ENCODE data around the gene CAGE1. TPM values are rescaled to one million over a fixed set of nuclear protein-coding genes. Genes with fewer than 3 reads are reported as not detected.
"Not testable (repeated sequence)": the region's sequence is repeated elsewhere in the genome, so short reads cannot be mapped to it uniquely, and the experiment has no call there.

The CAGE1 gene
- total and polyA plus RNA-seq, 8 donors, result 0.09 TPM; not detected in 7

DNA sequence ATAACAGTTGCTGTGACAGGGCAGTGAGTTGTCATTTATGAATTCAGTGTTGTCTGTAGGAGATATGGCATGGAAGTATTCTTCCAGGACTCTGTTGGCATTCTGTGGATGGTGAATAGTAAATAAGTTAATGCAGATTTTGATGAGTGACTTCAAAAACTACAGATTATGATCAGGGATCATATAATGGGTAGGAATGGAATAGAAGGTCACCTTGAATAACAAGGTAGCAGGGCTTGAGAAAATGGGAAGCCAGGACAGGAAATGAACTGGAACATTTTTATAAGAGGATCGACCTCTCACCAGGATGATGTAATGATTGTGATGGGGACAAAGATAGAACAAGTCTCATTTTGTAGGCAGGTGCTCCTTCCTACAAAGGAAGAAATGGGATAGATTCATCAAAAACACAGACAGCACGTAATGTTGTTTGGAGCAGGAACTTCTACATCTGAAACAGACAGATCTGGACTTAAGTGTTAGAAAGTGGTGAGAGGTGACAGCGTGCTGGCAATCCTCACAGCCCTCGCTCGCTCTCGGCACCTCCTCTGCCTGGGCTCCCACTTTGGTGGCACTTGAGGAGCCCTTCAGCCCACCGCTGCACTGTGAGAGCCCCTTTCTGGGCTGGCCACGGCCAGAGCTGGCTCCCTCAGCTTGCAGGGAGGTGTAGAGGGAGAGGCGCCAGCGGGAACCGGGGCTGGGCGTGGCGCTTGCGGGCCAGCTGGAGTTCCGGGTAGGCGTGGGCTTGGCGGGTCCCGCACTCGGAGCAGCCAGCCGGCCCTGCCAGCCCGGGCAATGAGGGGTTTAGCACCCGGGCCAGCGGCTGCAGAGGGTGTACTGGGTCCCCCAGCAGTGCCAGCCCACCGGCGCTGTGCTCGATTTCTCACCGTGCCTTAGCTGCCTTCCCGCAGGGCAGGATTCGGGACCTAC is 45.7 kb downstream of the CAGE1 start:
- no peak for ATAC-seq
- intact Hi-C loops (cut with DNase I), result no loop called here
- Histone ChIP-seq H3K4me3 (no peak overlapping the region), H3K4me1 (no peaks in the 10 kb centered on the region), H3K27ac (no peak overlapping the region), H3K36me3 (no peaks in the 10 kb centered on the region), H3K9me3 (no peaks in the 10 kb centered on the region), H3K27me3 (no peaks in the 10 kb centered on the region)
- TF ChIP-seq, protein P1, sequence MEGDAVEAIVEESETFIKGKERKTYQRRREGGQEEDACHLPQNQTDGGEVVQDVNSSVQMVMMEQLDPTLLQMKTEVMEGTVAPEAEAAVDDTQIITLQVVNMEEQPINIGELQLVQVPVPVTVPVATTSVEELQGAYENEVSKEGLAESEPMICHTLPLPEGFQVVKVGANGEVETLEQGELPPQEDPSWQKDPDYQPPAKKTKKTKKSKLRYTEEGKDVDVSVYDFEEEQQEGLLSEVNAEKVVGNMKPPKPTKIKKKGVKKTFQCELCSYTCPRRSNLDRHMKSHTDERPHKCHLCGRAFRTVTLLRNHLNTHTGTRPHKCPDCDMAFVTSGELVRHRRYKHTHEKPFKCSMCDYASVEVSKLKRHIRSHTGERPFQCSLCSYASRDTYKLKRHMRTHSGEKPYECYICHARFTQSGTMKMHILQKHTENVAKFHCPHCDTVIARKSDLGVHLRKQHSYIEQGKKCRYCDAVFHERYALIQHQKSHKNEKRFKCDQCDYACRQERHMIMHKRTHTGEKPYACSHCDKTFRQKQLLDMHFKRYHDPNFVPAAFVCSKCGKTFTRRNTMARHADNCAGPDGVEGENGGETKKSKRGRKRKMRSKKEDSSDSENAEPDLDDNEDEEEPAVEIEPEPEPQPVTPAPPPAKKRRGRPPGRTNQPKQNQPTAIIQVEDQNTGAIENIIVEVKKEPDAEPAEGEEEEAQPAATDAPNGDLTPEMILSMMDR (IDR thresholded peaks at IDR 0.05), result no peak
- WGBS, 2 donors, result 84 to 94% methylated on average over 26 to 29 of the region's 29 CpGs
- FAIRE-seq, result no peak
- peak in 1 of 6 donors; percentile 69 for DNase-seq

GRCh38 chr6:7341989-7342742 is 47.4 kb downstream of the CAGE1 start:
- no peak for ATAC-seq
- no peak overlapping the region for H3K4me3 ChIP-seq
- no peaks in the 10 kb centered on the region for H3K9me3 ChIP-seq
- TF ChIP-seq, protein P1 (IDR thresholded peaks at IDR 0.05), result no peak
- no peaks in the 10 kb centered on the region for H3K4me1 ChIP-seq
- FAIRE-seq, result no peak
- H3K36me3 ChIP-seq, result no peaks in the 10 kb centered on the region
- no peaks in the 10 kb centered on the region for H3K27me3 ChIP-seq
- no peak for DNase-seq
- intact Hi-C loops (cut with DNase I), result no loop called here
- H3K27ac ChIP-seq, result no peak overlapping the region
- WGBS, 2 donors, result 77 to 78% methylated on average over 9 of the region's 9 CpGs

DNA sequence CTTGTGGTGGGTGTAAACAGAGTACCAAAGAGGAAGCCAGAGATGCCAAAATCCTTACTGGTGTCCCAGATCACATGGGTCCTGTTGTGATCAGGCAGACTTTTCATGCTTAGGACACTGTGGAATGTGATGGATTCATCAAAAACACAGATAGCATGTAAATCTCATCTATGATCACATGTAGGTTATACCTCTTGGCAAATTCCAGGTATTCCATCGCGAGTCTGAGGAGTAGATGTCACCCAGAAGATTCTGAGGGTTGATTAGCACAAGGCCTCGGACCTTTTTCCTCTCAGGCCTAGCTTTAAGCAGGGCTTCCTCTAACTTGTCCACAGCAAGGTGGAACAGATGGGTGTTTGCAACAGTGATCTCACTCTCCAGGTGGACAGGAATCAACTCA is 48.3 kb downstream of the CAGE1 start:
- 85 to 97% methylated on average over 3 of the region's 3 CpGs for WGBS, 2 donors
- H3K27ac ChIP-seq, result no peak overlapping the region
- no peak for FAIRE-seq
- no peak for DNase-seq
- H3K36me3 ChIP-seq, result no peaks in the 10 kb centered on the region
- intact Hi-C loops (cut with DNase I), result no loop called here
- ATAC-seq, result no peak
- no peak overlapping the region for H3K4me3 ChIP-seq
- TF ChIP-seq, protein P1 (IDR thresholded peaks at IDR 0.05), result no peak
- no peaks in the 10 kb centered on the region for H3K4me1 ChIP-seq
- H3K27me3 ChIP-seq, result no peaks in the 10 kb centered on the region
- no peaks in the 10 kb centered on the region for H3K9me3 ChIP-seq

DNA sequence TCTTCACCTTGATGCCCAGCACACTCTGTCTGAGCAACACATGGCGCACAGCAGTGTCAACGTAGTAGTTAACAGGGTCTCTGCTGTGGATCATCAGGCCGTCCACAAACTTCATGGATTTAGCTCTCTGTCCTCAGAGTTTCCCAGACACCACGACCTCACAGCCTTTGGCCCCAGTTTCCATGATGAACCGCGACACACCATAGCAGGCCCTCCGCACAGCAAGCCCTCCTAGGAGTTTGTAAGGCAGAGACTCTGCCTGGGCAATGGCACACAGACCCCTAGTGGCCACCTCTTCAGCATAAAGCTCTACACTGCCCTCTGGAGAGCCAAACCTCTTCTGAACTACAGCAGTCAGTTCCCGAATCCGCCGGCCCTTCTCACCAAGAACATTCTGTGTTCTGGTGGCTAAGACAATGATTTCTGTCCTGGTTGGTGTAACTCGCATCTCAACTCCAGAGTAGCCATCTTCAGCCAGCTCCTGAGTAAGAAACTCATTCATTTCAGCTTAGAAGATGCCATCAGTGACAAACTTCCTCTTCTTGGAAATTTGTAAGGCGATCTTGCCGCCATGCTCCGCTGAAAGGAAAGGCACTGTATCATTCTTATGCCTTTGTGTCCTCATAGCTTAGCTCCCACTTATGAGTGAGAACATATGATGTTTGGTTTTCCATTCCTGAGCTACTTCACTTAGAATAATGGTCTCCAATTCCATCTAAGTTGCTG is 50.4 kb downstream of the CAGE1 start:
- DNase-seq; H3K36me3 ChIP-seq; FAIRE-seq; intact Hi-C loops (cut with DNase I); H3K27me3 ChIP-seq; H3K27ac ChIP-seq; H3K9me3 ChIP-seq; H3K4me1 ChIP-seq; H3K4me3 ChIP-seq: not testable (repeated sequence)
- ATAC-seq, result peak in 3 of 4 donors; percentile 53 to 78 (median 65)
- 69 to 72% methylated on average over 14 of the region's 14 CpGs for WGBS, 2 donors

DNA sequence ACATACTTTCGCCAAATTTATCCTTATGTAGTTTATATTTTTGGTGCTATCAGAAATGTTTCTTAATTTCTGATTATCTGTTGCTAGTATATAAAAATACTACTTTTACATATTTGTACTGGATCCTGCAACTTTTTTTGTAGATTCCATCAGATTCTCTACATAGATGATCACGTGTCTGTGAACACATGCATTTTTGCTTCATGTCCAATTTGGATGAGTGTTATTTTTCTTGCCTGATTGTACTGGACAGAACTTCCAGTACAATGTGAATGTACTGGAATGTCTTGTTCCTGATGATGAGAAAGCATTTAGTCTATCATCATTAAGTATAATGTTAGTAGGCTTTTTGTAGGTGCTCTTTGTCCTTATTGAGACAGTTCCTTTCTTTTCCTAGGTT is 51.5 kb downstream of the CAGE1 start:
- no peaks in the 10 kb centered on the region for H3K27me3 ChIP-seq
- TF ChIP-seq, protein P1 (IDR thresholded peaks at IDR 0.05), result no peak
- FAIRE-seq (no peak), ATAC-seq (no peak), DNase-seq (no peak)
- H3K36me3 ChIP-seq, result no peaks in the 10 kb centered on the region
- no peak overlapping the region for H3K4me3 ChIP-seq
- intact Hi-C loops (cut with DNase I), result no loop called here
- 53 to 60% methylated on average over 2 of the region's 2 CpGs for WGBS, 2 donors
- no peaks in the 10 kb centered on the region for H3K9me3 ChIP-seq
- no peak overlapping the region for H3K27ac ChIP-seq
- H3K4me1 ChIP-seq, result no peaks in the 10 kb centered on the region

Data from pancreas (tissue), 10 donors.